Measurements from ENCODE around the gene CHPF.

DNA sequence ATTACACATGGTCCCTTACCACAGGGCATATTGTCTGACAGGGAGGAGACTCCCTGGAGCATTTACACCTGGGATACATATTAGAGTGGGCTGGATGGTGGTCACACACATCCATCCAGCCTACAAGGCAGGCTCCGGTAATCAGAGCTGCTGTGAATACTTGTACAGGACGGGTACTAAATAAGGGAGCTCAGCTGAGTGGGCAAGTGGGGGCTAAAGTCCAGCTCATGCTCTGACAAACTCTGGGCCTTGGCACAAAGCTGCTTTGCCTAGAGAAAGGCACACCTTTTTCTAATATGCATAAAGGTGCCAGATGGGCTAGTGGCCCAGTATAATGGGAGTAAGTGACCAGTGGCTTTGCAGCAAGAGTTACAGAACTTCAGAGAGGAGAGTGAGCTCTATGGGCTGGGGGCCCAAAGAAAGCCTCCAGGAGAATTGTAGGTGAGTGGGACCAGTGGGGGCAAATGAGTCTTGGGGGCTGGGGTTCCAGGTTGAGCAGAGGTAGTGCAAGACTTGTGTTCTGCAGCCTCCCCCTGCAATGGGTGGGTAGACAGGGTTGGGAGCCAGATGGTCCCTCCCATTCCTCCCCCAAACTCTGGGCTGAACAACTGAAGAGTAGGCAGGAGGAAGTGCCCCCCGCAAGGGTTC is 1.8 kb upstream of the CHPF start:
- TF ChIP-seq, protein P1, sequence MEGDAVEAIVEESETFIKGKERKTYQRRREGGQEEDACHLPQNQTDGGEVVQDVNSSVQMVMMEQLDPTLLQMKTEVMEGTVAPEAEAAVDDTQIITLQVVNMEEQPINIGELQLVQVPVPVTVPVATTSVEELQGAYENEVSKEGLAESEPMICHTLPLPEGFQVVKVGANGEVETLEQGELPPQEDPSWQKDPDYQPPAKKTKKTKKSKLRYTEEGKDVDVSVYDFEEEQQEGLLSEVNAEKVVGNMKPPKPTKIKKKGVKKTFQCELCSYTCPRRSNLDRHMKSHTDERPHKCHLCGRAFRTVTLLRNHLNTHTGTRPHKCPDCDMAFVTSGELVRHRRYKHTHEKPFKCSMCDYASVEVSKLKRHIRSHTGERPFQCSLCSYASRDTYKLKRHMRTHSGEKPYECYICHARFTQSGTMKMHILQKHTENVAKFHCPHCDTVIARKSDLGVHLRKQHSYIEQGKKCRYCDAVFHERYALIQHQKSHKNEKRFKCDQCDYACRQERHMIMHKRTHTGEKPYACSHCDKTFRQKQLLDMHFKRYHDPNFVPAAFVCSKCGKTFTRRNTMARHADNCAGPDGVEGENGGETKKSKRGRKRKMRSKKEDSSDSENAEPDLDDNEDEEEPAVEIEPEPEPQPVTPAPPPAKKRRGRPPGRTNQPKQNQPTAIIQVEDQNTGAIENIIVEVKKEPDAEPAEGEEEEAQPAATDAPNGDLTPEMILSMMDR (IDR thresholded peaks at IDR 0.05 in 4 of 5, conservative IDR thresholded peaks at IDR 0.05 in 1 of 5), result no peak
- TF ChIP-seq POLR2A (IDR thresholded peaks at IDR 0.05), result no peak

Data from gastrocnemius medialis (tissue), 4 donors.